Measurements from ENCODE around the gene TFE3. TPM values are rescaled to one million over a fixed set of nuclear protein-coding genes. Genes with fewer than 3 reads are reported as not detected.

The TFE3 gene
- total and polyA plus RNA-seq, 10 of the 15 experiments (the other 5 are each of a cell fraction or from before 2014, with no cell fraction given), result 3.5 to 20.4 (median 11.6) TPM

DNA sequence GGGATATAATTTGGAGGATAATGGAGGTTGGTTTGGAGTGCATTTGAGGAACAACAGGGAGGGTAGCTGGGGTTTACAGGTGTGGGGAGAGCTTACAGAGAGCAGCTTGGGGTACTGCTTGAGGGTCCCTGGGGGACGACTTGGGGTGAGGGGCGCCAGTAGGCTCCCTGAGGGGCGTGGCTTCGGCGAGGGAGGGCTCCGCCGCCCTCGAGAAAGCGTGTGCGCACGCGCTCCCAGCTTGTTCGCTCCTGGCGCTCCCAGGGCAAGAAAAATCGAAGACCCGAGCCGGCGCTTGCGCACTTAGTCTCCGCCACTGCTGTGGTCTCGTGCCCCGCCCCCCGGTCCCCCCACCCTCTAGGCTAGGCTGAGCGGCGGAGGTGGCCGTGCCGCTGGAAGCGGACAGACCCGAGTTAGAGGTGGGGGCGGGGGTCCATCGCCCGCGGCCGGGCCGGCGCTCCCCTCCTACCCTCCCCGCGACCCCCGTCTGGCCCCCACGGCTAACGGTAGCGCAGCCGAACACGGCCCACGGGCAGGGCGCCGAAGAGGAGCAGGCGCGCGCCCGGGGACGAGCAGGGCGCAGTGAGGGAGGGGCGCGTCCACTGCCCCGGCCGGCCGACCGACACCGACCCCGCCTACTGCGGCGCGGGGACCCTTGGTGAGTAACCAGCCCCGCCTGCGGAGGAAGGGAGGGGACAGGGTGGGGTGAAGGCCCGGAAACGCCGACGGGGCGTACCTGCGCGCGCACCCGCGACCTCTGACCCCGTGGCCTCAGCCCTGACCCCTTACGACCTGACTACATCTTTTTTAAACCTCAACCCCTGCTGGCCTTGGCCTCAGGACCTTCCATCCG lies 10.3 kb upstream of the TFE3 start:
- BruUV-seq (replicated peaks), result no TSS peak
- in situ Hi-C loops (cut with MboI) (no loop called here), intact Hi-C loops (cut with micrococcal nuclease; ENCODE audit: unreplicated experiment) (no loop called here)
- WGBS (ENCODE audit: insufficient coverage, insufficient replicate concordance, low lambda C conversion rate, missing lambda C conversion rate), result 39% methylated on average over 41 of the region's 79 CpGs
- ChIA-PET CTCF (no interaction called here), RAD21 (ENCODE audit: unreplicated experiment) (no interaction called here), SMC1A (ENCODE audit: uncharacterized antibody, unreplicated experiment) (no interaction called here), POLR2A (no interaction called here)
- H3K4me3 ChIP-seq, result peak overlapping the region; percentile 11; the same call in 1 of the 2 replicates
- no peaks in the 10 kb centered on the region for H4K20me1 ChIP-seq (ENCODE audit: control insufficient read depth, insufficient read depth)
- no peaks in the 10 kb centered on the region for H3K36me3 ChIP-seq (ENCODE audit: control insufficient read depth in 2 of 2, insufficient read depth in 2 of 2, low read length in 1 of 2)
- H3K27me3 ChIP-seq (replicated peaks in 1 of 2; ENCODE audit: control insufficient read depth in 2 of 2, insufficient read depth in 2 of 2, low read length in 1 of 2), result no peaks in the 10 kb centered on the region
- no peaks in the 10 kb centered on the region for H3K79me2 ChIP-seq (ENCODE audit: control insufficient read depth, insufficient read depth, low read length)
- TF ChIP-seq POLR2A (IDR thresholded peaks at IDR 0.05; ENCODE audit: low read depth, low read length) (peak; percentile 60; the same call in 1 of the 2 replicates), SP1 (IDR thresholded peaks at IDR 0.05; ENCODE audit: low read depth, low read length) (no peak), NR2C1 (IDR thresholded peaks at IDR 0.05) (peak; percentile 75), NR2F1 (conservative IDR thresholded peaks at IDR 0.05) (peak; percentile 83), NFIC (IDR thresholded peaks at IDR 0.05; ENCODE audit: low read depth, low read length) (no peak), ATF7 (IDR thresholded peaks at IDR 0.05; ENCODE audit: low read depth) (no peak), HCFC1 (IDR thresholded peaks at IDR 0.05; ENCODE audit: low read length) (no peak), NR2C2 (IDR thresholded peaks at IDR 0.05; ENCODE audit: borderline replicate concordance, control insufficient read depth, insufficient read length, low read depth) (peak; percentile 51), STAT3 (IDR thresholded peaks at IDR 0.05; ENCODE audit: low read depth, low read length) (no peak), NRF1 (conservative IDR thresholded peaks at IDR 0.05; ENCODE audit: low read depth, low read length) (no peak)
- TF ChIP-seq, protein P1, sequence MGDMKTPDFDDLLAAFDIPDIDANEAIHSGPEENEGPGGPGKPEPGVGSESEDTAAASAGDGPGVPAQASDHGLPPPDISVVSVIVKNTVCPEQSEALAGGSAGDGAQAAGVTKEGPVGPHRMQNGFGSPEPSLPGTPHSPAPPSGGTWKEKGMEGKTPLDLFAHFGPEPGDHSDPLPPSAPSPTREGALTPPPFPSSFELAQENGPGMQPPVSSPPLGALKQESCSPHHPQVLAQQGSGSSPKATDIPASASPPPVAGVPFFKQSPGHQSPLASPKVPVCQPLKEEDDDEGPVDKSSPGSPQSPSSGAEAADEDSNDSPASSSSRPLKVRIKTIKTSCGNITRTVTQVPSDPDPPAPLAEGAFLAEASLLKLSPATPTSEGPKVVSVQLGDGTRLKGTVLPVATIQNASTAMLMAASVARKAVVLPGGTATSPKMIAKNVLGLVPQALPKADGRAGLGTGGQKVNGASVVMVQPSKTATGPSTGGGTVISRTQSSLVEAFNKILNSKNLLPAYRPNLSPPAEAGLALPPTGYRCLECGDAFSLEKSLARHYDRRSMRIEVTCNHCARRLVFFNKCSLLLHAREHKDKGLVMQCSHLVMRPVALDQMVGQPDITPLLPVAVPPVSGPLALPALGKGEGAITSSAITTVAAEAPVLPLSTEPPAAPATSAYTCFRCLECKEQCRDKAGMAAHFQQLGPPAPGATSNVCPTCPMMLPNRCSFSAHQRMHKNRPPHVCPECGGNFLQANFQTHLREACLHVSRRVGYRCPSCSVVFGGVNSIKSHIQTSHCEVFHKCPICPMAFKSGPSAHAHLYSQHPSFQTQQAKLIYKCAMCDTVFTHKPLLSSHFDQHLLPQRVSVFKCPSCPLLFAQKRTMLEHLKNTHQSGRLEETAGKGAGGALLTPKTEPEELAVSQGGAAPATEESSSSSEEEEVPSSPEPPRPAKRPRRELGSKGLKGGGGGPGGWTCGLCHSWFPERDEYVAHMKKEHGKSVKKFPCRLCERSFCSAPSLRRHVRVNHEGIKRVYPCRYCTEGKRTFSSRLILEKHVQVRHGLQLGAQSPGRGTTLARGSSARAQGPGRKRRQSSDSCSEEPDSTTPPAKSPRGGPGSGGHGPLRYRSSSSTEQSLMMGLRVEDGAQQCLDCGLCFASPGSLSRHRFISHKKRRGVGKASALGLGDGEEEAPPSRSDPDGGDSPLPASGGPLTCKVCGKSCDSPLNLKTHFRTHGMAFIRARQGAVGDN (IDR thresholded peaks at IDR 0.05), result no peak
- TF ChIP-seq, protein P2, sequence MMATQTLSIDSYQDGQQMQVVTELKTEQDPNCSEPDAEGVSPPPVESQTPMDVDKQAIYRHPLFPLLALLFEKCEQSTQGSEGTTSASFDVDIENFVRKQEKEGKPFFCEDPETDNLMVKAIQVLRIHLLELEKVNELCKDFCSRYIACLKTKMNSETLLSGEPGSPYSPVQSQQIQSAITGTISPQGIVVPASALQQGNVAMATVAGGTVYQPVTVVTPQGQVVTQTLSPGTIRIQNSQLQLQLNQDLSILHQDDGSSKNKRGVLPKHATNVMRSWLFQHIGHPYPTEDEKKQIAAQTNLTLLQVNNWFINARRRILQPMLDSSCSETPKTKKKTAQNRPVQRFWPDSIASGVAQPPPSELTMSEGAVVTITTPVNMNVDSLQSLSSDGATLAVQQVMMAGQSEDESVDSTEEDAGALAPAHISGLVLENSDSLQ (IDR thresholded peaks at IDR 0.05), result no peak
- DNase-seq (ENCODE audit: low read depth, low spot score) (no peak), ATAC-seq (no peak; the same call in 2 of the 3 replicates), FAIRE-seq (no peak)
- no peaks in the 10 kb centered on the region for H3K9me3 ChIP-seq (replicated peaks; ENCODE audit: control insufficient read depth, insufficient read depth, low read length)
- H3K27ac ChIP-seq (ENCODE audit: control insufficient read depth, insufficient read depth), result no peak overlapping the region
- peak overlapping the region; percentile 75 for H3K4me2 ChIP-seq (ENCODE audit: control insufficient read depth, insufficient read depth)
- peak overlapping the region; percentile 2 for H2AFZ ChIP-seq (ENCODE audit: control insufficient read depth, low read depth, low read length)
- peak overlapping the region; percentile 25; the same call in 1 of the 2 replicates for H3K9ac ChIP-seq (ENCODE audit: control insufficient read depth, insufficient read depth, low read length)
- H3K4me1 ChIP-seq (ENCODE audit: control insufficient read depth, insufficient read depth, low read length), result no peaks in the 10 kb centered on the region

All from GM12878 (cell line).